ENCODE measurements around the gene HTR6.

Gene HTR6

GRCh38 chr1:19639999-19640362 is 24.7 kb upstream of the HTR6 start:
- no peak for FAIRE-seq

- no peak for FAIRE-seq
These were observed 24.0 kb upstream of the HTR6 start for GRCh38 chr1:19640363-19641316.

GRCh38 chr1:19643121-19643520 is 21.6 kb upstream of the HTR6 start:
- FAIRE-seq, result no peak

- FAIRE-seq, result no peak
These were observed 20.9 kb upstream of the HTR6 start, which contains the start of gene NBL1 for GRCh38 chr1:19643602-19644394. TSS of gene NBL1 (plus strand) at chr1:19644311. CDS start at chr1:19655031, 10,720 bp downstream.

GRCh38 chr1:19644395-19644680 is 20.3 kb upstream of the HTR6 start:
- no peak for FAIRE-seq

GRCh38 chr1:19644681-19645410 is 19.8 kb upstream of the HTR6 start:
- no peak for FAIRE-seq

GRCh38 chr1:19645411-19646251 is 19.0 kb upstream of the HTR6 start:
- FAIRE-seq, result no peak

- no peak for FAIRE-seq
These were observed 18.0 kb upstream of the HTR6 start for GRCh38 chr1:19646377-19647319.

- no peak for FAIRE-seq
These were observed 17.0 kb upstream of the HTR6 start for GRCh38 chr1:19647643-19648042.

GRCh38 chr1:19648239-19648638 is 16.4 kb upstream of the HTR6 start:
- FAIRE-seq, result no peak

GRCh38 chr1:19648689-19649088 is 16.0 kb upstream of the HTR6 start:
- no peak for FAIRE-seq

GRCh38 chr1:19650416-19651140 is 14.1 kb upstream of the HTR6 start:
- no peak for FAIRE-seq

- no peak for FAIRE-seq
These were observed 13.4 kb upstream of the HTR6 start for GRCh38 chr1:19651141-19651737.

- no peak for FAIRE-seq
These were observed 10.3 kb upstream of the HTR6 start for GRCh38 chr1:19654386-19654785.

GRCh38 chr1:19654886-19655717 is 9.6 kb upstream of the HTR6 start:
- no peak for FAIRE-seq

- no peak for FAIRE-seq
These were observed 9.0 kb upstream of the HTR6 start for GRCh38 chr1:19655718-19656080.

GRCh38 chr1:19656134-19656779 is 8.4 kb upstream of the HTR6 start:
- no peak for FAIRE-seq

- FAIRE-seq, result no peak
These were observed 7.8 kb upstream of the HTR6 start for GRCh38 chr1:19656780-19657466.

Data from colon (tissue), 2 donors.